IMR-90 (cell line): ENCODE results near the gene FOXO1. TPM values are rescaled to one million over a fixed set of nuclear protein-coding genes. Genes with fewer than 3 reads are reported as not detected.

Experiments used
- ATAC-seq: fragments of 200-7000 bp; cut with Tn5 transposase; 2 replicates; pipeline ENCODE4 v1.9.1; 2020; ENCODE audit warnings: low read depth, mild to moderate bottlenecking, moderate library complexity
- BruUV-seq: library from RNA; stranded (reverse); fragments of 400-500 nt; replicated peaks from 2 replicates; lab custom pipeline; 2021; lab: Mats Ljungman, UMichigan
- CTCF ChIA-PET: fragments of 300-600 bp; formaldehyde crosslinking; extraction: SDS; loops from one replicate; lab custom pipeline; 2021; ENCODE audit warnings: antibody characterized with exemption; lab: Yijun Ruan, JAX
- POLR2A ChIA-PET: fragments of 300-600 bp; sonication (Branson Sonifier 250); formaldehyde crosslinking; loops from one replicate; lab custom pipeline; 2022; ENCODE audit warnings: antibody characterized with exemption; ENCODE audit not compliant: unreplicated experiment; lab: Charles Lee
- DNase-seq: peaks from one replicate; pipeline ENCODE4 v3.0.0; 2013
- H2AFZ ChIP-seq: replicated peaks from 2 replicates; pipeline ENCODE3; 2013; ENCODE audit warnings: low read length, mild to moderate bottlenecking; ENCODE audit not compliant: poor library complexity
- H2AK5ac ChIP-seq: 2 replicates; pipeline ENCODE4 v1.6.1; 2013; ENCODE audit warnings: low read depth, low read length, inconsistent platforms
- H2AK9ac ChIP-seq: replicated peaks from 2 replicates; pipeline ENCODE3; 2013; ENCODE audit warnings: mild to moderate bottlenecking, low read depth, low read length, moderate library complexity; ENCODE audit not compliant: poor library complexity
- H2BK120ac ChIP-seq: 2 replicates; pipeline ENCODE4 v1.6.1; 2013; ENCODE audit warnings: low read depth, low read length, inconsistent platforms
- H2BK15ac ChIP-seq: 3 replicates; pipeline ENCODE4 v1.6.1; 2013; ENCODE audit warnings: low read depth, low read length, inconsistent platforms
- H2BK20ac ChIP-seq: 2 replicates; pipeline ENCODE4 v1.6.1; 2013; ENCODE audit warnings: low read depth, mild to moderate bottlenecking, inconsistent platforms, low read length, moderate library complexity
- H2BK5ac ChIP-seq: 2 replicates; pipeline ENCODE4 v1.6.1; 2013; ENCODE audit warnings: mild to moderate bottlenecking, low read depth, low read length, inconsistent platforms; ENCODE audit not compliant: poor library complexity, severe bottlenecking
- H3K14ac ChIP-seq: replicated peaks from 2 replicates; pipeline ENCODE4 v1.6.1; 2013; ENCODE audit warnings: low read depth, low read length, inconsistent platforms
- H3K18ac ChIP-seq: 2 replicates; pipeline ENCODE4 v1.6.1; 2013; ENCODE audit warnings: low read depth, low read length, control low read depth
- H3K23ac ChIP-seq: 2 replicates; pipeline ENCODE4 v1.6.1; 2013; ENCODE audit warnings: low read depth, low read length, inconsistent platforms
- H3K27ac ChIP-seq: 2 replicates; pipeline ENCODE4 v1.5.1; 2013; ENCODE audit warnings: mild to moderate bottlenecking, control low read depth, low read length; ENCODE audit not compliant: insufficient read depth
- H3K27me3 ChIP-seq: 2 replicates; pipeline ENCODE4 v1.6.1; 2013; ENCODE audit warnings: low read length; ENCODE audit not compliant: control insufficient read depth, insufficient read depth
- H3K36me3 ChIP-seq: 2 replicates; pipeline ENCODE4 v1.6.1; 2013; ENCODE audit warnings: low read length, mixed read lengths; ENCODE audit not compliant: control insufficient read depth, insufficient read depth
- H3K4ac ChIP-seq: 2 replicates; pipeline ENCODE4 v1.6.1; 2013; ENCODE audit warnings: low read depth, low read length, inconsistent platforms
- H3K4me1 ChIP-seq: 2 replicates; pipeline ENCODE4 v1.6.1; 2013; ENCODE audit warnings: low read length, mixed read lengths; ENCODE audit not compliant: control insufficient read depth, insufficient read depth
- H3K4me2 ChIP-seq: 2 replicates; pipeline ENCODE4 v1.6.1; 2013; ENCODE audit warnings: low read depth, mild to moderate bottlenecking, control low read depth, low read length, moderate library complexity
- H3K4me3 ChIP-seq: 2 replicates; pipeline ENCODE4 v1.5.1; 2013; ENCODE audit warnings: low read depth, mild to moderate bottlenecking, control low read depth, low read length, moderate library complexity; ENCODE audit not compliant: insufficient read depth
- H3K56ac ChIP-seq: 2 replicates; pipeline ENCODE4 v1.6.1; 2013; ENCODE audit warnings: low read length, inconsistent platforms; ENCODE audit not compliant: insufficient read depth; ENCODE audit errors: extremely low read depth
- H3K79me1 ChIP-seq, 2 experiments: 2 replicates each; pipeline ENCODE4 v1.6.1; 2013; ENCODE audit warnings: low read length in 2 of 2, inconsistent platforms in 1 of 2, low read depth in 1 of 2
- H3K9ac ChIP-seq: 2 replicates; pipeline ENCODE4 v1.6.1; 2013; ENCODE audit warnings: low read depth, low read length, control low read depth
- H3K9me1 ChIP-seq: 2 replicates; pipeline ENCODE4 v1.6.1; 2013; ENCODE audit warnings: low read length, inconsistent platforms; ENCODE audit not compliant: insufficient read depth
- H3K9me3 ChIP-seq: 2 replicates; pipeline ENCODE4 v1.6.1; 2013; ENCODE audit warnings: low read length; ENCODE audit not compliant: control insufficient read depth, insufficient read depth
- H4K20me1 ChIP-seq: 2 replicates; pipeline ENCODE4 v1.6.1; 2013; ENCODE audit warnings: low read length, inconsistent platforms; ENCODE audit not compliant: insufficient read depth
- H4K5ac ChIP-seq: 2 replicates; pipeline ENCODE4 v1.6.1; 2013; ENCODE audit warnings: mild to moderate bottlenecking, low read depth, low read length, control low read depth
- H4K8ac ChIP-seq, 2 experiments: 2 replicates each; pipeline ENCODE4 v1.6.1; 2013; ENCODE audit warnings: low read depth in 2 of 2, low read length in 2 of 2, control low read depth in 1 of 2, inconsistent platforms in 1 of 2
- H4K91ac ChIP-seq: 2 replicates; pipeline ENCODE4 v1.6.1; 2013; ENCODE audit warnings: low read depth, low read length, inconsistent platforms; ENCODE audit not compliant: insufficient read depth
- CEBPB ChIP-seq: IDR thresholded peaks from 2 replicates; pipeline ENCODE4 v1.6.1; 2012; ENCODE audit warnings: low read depth, low read length, improper control_type of control experiment
- CHD1 ChIP-seq: IDR thresholded peaks from 2 replicates; pipeline ENCODE4 v1.6.1; 2012; ENCODE audit warnings: low read depth, low read length, improper control_type of control experiment
- CTCF ChIP-seq: conservative IDR thresholded peaks from 2 replicates; pipeline ENCODE4 v1.5.1; 2012; ENCODE audit warnings: mild to moderate bottlenecking, low read depth, low read length, improper control_type of control experiment
- RAD21 ChIP-seq: IDR thresholded peaks from 2 replicates; pipeline ENCODE4 v1.6.1; 2012; ENCODE audit warnings: low read length, improper control_type of control experiment
- WGBS, 2 experiments: methylation state at CpG; one replicate each; pipeline versions ENCODE4 v1.1.5 to v1.1.7; 2013; ENCODE audit warnings: missing lambda C conversion rate in 2 of 2; ENCODE audit not compliant: insufficient read length in 1 of 2; ENCODE audit errors: extremely low coverage in 2 of 2; 5-methylcytosine and 5-hydroxymethylcytosine counted together
- dilution Hi-C: fragments of 300-500 bp; cut with HindIII; formaldehyde crosslinking; loops from one replicate; pipeline ENCODE4 v1.14.3; 2018; ENCODE audit warnings: low sequenced_read_pairs; ENCODE audit not compliant: unreplicated experiment
- in situ Hi-C: fragments of 300-500 bp; cut with MboI; formaldehyde crosslinking; loops from 3 replicates; pipeline ENCODE4 v1.14.3; 2019; ENCODE audit warnings: low sequenced_read_pairs, inconsistent platforms, mixed read lengths
- intact Hi-C: fragments of 100-400 bp; cut with micrococcal nuclease; formaldehyde crosslinking; loops from 2 replicates; pipeline ENCODE4 v1.10.0; 2022
- polyA plus RNA-seq, 3 experiments: library from polyadenylated mRNA; depleted of rRNA; stranded (reverse); fragments of >200 nt; gene quantifications; 2 replicates each; pipeline ENCODE4 v1.2.3, GENCODE V29; 2012; ENCODE audit warnings: low replicate concordance in 1 of 3
- total RNA-seq: library from RNA; depleted of rRNA; stranded (reverse); fragments of >200 nt; gene quantifications from 2 replicates; pipeline ENCODE4 v1.2.3, GENCODE V29; 2012

The FOXO1 gene
- total and polyA plus RNA-seq, 2 of the 4 experiments (the other 2 are of a cell fraction) = 0.12 to 0.18 TPM

GRCh38 chr13:40580566-40581276 is 85.7 kb downstream of the FOXO1 start:
- intact Hi-C loops = no loop called here
- no peak overlapping the region for H3K14ac ChIP-seq
- no peak for ATAC-seq
- no peak overlapping the region for H2AFZ ChIP-seq
- no peak overlapping the region for H4K8ac ChIP-seq
- no peak overlapping the region for H2BK20ac ChIP-seq
- no peak overlapping the region for H3K18ac ChIP-seq
- BruUV-seq = no TSS peak
- no peaks in the 10 kb centered on the region for H4K20me1 ChIP-seq
- no peak overlapping the region for H2BK5ac ChIP-seq
- no peak overlapping the region for H3K4me2 ChIP-seq
- 43% methylated on average over 1 of the region's 7 CpGs; no CpG with 5 or more reads in 1 of the 2 experiments for WGBS, 2 experiments
- CTCF ChIA-PET = no interaction called here
- H3K4me1 ChIP-seq = no peaks in the 10 kb centered on the region
- no peak overlapping the region for H3K23ac ChIP-seq
- no peaks in the 10 kb centered on the region for H3K9me3 ChIP-seq
- no peak for DNase-seq
- no peaks in the 10 kb centered on the region for H3K27me3 ChIP-seq
- in situ Hi-C loops = no loop called here
- no peak overlapping the region for H4K5ac ChIP-seq
- H2AK5ac ChIP-seq = no peak overlapping the region
- TF ChIP-seq CHD1 = no peak
- peak; percentile 21; the same call in 1 of the 2 replicates for TF ChIP-seq CEBPB
- TF ChIP-seq RAD21 = no peak
- TF ChIP-seq CTCF = no peak
- no peaks in the 10 kb centered on the region for H3K79me1 ChIP-seq
- H3K9ac ChIP-seq = no peak overlapping the region
- no peak overlapping the region for H4K91ac ChIP-seq
- dilution Hi-C loops = no loop called here
- no peak overlapping the region for H2AK9ac ChIP-seq
- H3K4me3 ChIP-seq = no peak overlapping the region
- H3K36me3 ChIP-seq = no peaks in the 10 kb centered on the region
- no peak overlapping the region for H3K4ac ChIP-seq
- no peaks in the 10 kb centered on the region for H3K9me1 ChIP-seq
- no peak overlapping the region for H3K56ac ChIP-seq
- no peak overlapping the region for H3K27ac ChIP-seq
- H2BK120ac ChIP-seq = no peak overlapping the region
- H2BK15ac ChIP-seq = no peak overlapping the region
- POLR2A ChIA-PET = no interaction called here
